ENCODE measurements around the gene NSUN4. TPM values are rescaled to one million over a fixed set of nuclear protein-coding genes. Genes with fewer than 3 reads are reported as not detected.

NSUN4 gene
- total RNA-seq, 1 experiment from 2014 or later: 33.9 TPM

GRCh38 chr1:46407636-46408035 lies 67.0 kb downstream of the NSUN4 start:
- BruUV-seq (replicated peaks): no TSS peak
- Histone ChIP-seq H3K79me2 (ENCODE audit: low read depth) (no peaks in the 10 kb centered on the region), H2AFZ (no peak overlapping the region), H3K27ac (no peak overlapping the region), H4K20me1 (ENCODE audit: insufficient read depth) (no peaks in the 10 kb centered on the region), H3K4me1 (replicated peaks; ENCODE audit: insufficient read depth) (no peaks in the 10 kb centered on the region), H3K27me3 (ENCODE audit: insufficient read depth, low read depth) (no peaks in the 10 kb centered on the region), H3K4me3 (no peak overlapping the region), H3F3A (ENCODE audit: insufficient read depth, low read depth) (no peaks in the 10 kb centered on the region), H3K36me3 (ENCODE audit: low read depth) (no peaks in the 10 kb centered on the region), H3K4me2 (no peak overlapping the region), H3K9me2 (ENCODE audit: insufficient read depth) (no peaks in the 10 kb centered on the region), H3K9me3 (ENCODE audit: insufficient read depth, low read depth) (no peaks in the 10 kb centered on the region)
- intact Hi-C loops (cut with micrococcal nuclease; ENCODE audit: unreplicated experiment): loop anchor here (2.0 to 10.0 kb wide), 5 partner anchors 35 to 767 kb away; partner anchors contain the start of gene EFCAB14
- DNase-seq: no peak
- ChIA-PET POLR2A (ENCODE audit: unreplicated experiment) (no interaction called here), CTCF (interaction anchor here (0.7 to 1.2 kb wide), 2 partner anchors 110 to 133 kb away, joined by 3 read pairs; no protein-coding TSS in a partner anchor)
- TF ChIP-seq, protein P1, sequence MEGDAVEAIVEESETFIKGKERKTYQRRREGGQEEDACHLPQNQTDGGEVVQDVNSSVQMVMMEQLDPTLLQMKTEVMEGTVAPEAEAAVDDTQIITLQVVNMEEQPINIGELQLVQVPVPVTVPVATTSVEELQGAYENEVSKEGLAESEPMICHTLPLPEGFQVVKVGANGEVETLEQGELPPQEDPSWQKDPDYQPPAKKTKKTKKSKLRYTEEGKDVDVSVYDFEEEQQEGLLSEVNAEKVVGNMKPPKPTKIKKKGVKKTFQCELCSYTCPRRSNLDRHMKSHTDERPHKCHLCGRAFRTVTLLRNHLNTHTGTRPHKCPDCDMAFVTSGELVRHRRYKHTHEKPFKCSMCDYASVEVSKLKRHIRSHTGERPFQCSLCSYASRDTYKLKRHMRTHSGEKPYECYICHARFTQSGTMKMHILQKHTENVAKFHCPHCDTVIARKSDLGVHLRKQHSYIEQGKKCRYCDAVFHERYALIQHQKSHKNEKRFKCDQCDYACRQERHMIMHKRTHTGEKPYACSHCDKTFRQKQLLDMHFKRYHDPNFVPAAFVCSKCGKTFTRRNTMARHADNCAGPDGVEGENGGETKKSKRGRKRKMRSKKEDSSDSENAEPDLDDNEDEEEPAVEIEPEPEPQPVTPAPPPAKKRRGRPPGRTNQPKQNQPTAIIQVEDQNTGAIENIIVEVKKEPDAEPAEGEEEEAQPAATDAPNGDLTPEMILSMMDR (conservative IDR thresholded peaks at IDR 0.05): no peak

- TF ChIP-seq EZH2 (IDR thresholded peaks at IDR 0.05; ENCODE audit: low read depth): no peak
- TF ChIP-seq, protein P1 (conservative IDR thresholded peaks at IDR 0.05): no peak
- H3K36me3 ChIP-seq (ENCODE audit: low read depth): no peaks in the 10 kb centered on the region
- H2AFZ ChIP-seq: no peak overlapping the region
- no peak overlapping the region for H3K4me2 ChIP-seq
- no peak for DNase-seq
- no peaks in the 10 kb centered on the region for H3K9me3 ChIP-seq (ENCODE audit: insufficient read depth, low read depth)
- no peaks in the 10 kb centered on the region for H3F3A ChIP-seq (ENCODE audit: insufficient read depth, low read depth)
- intact Hi-C loops (cut with micrococcal nuclease; ENCODE audit: unreplicated experiment): loop anchor here (5.0 to 10.0 kb wide), 4 partner anchors 69 to 766 kb away; partner anchors contain the start of gene EFCAB14
- no TSS peak for BruUV-seq (replicated peaks)
- no peaks in the 10 kb centered on the region for H3K9me2 ChIP-seq (ENCODE audit: insufficient read depth)
- H3K79me2 ChIP-seq (ENCODE audit: low read depth): no peaks in the 10 kb centered on the region
- POLR2A ChIA-PET (ENCODE audit: unreplicated experiment): interaction anchor here (0.5 kb wide), 1 partner anchor 68 kb away, joined by 17 read pairs; no protein-coding TSS in a partner anchor
- H3K27me3 ChIP-seq (ENCODE audit: insufficient read depth, low read depth): no peaks in the 10 kb centered on the region
- CTCF ChIA-PET: interaction anchor here (0.7 to 1.2 kb wide), 2 partner anchors 109 to 133 kb away, joined by 3 read pairs; no protein-coding TSS in a partner anchor
- no peaks in the 10 kb centered on the region for H3K4me1 ChIP-seq (replicated peaks; ENCODE audit: insufficient read depth)
- no peaks in the 10 kb centered on the region for H4K20me1 ChIP-seq (ENCODE audit: insufficient read depth)
- H3K4me3 ChIP-seq: no peak overlapping the region
- no peak overlapping the region for H3K27ac ChIP-seq
Observed at GRCh38 chr1:46408356-46409062, 67.9 kb downstream of the NSUN4 start.

- Histone ChIP-seq H4K20me1 (ENCODE audit: insufficient read depth) (no peaks in the 10 kb centered on the region), H3F3A (ENCODE audit: insufficient read depth, low read depth) (no peaks in the 10 kb centered on the region), H3K79me2 (ENCODE audit: low read depth) (no peaks in the 10 kb centered on the region), H3K27me3 (ENCODE audit: insufficient read depth, low read depth) (no peaks in the 10 kb centered on the region), H3K4me3 (no peak overlapping the region), H3K36me3 (ENCODE audit: low read depth) (no peaks in the 10 kb centered on the region), H2AFZ (no peak overlapping the region), H3K4me2 (no peak overlapping the region), H3K9me3 (ENCODE audit: insufficient read depth, low read depth) (no peaks in the 10 kb centered on the region), H3K4me1 (replicated peaks; ENCODE audit: insufficient read depth) (no peaks in the 10 kb centered on the region), H3K27ac (no peak overlapping the region), H3K9me2 (ENCODE audit: insufficient read depth) (no peaks in the 10 kb centered on the region)
- TF ChIP-seq, protein P1 (conservative IDR thresholded peaks at IDR 0.05): no peak
- no peak for TF ChIP-seq EZH2 (IDR thresholded peaks at IDR 0.05; ENCODE audit: low read depth)
- ChIA-PET CTCF (interaction anchor here (0.6 kb wide), 1 partner anchor 12 kb away, joined by 3 read pairs; no protein-coding TSS in a partner anchor), POLR2A (ENCODE audit: unreplicated experiment) (no interaction called here)
- no peak for DNase-seq
- intact Hi-C loops (cut with micrococcal nuclease; ENCODE audit: unreplicated experiment): loop anchor here (5.0 to 10.0 kb wide), 4 partner anchors 68 to 766 kb away; partner anchors contain the start of gene EFCAB14
- BruUV-seq (replicated peaks): no TSS peak
Observed at GRCh38 chr1:46409063-46409372, 68.4 kb downstream of the NSUN4 start.
